OCI-LY7 (cell line): Measurements from ENCODE around the gene SLC20A1. TPM values are rescaled to one million over a fixed set of nuclear protein-coding genes. Genes with fewer than 3 reads are reported as not detected.

Experiments used
- Bru-seq: library from RNA; stranded (reverse); fragments of 400-500 nt; gene quantifications from one replicate; lab custom pipeline; 2021; lab: Mats Ljungman, UMichigan
- BruChase-seq, 2 experiments: library from RNA; stranded (reverse); fragments of 400-500 nt; gene quantifications; one replicate each; lab custom pipeline; 2021; lab: Mats Ljungman, UMichigan
- BruUV-seq: library from RNA; stranded (reverse); fragments of 400-500 nt; replicated peaks from 2 replicates; lab custom pipeline; 2021; lab: Mats Ljungman, UMichigan
- CTCF ChIA-PET: fragments of 300-600 bp; sonication (Branson Sonifier 250); formaldehyde crosslinking; loops from one replicate; lab custom pipeline; 2022; ENCODE audit warnings: antibody characterized with exemption; ENCODE audit not compliant: unreplicated experiment; lab: Charles Lee
- POLR2A ChIA-PET: fragments of 300-600 bp; sonication (Branson Sonifier 250); formaldehyde crosslinking; loops from one replicate; lab custom pipeline; 2022; ENCODE audit warnings: antibody characterized with exemption; lab: Charles Lee
- DNase-seq: peaks from one replicate; pipeline ENCODE4 v3.0.0-alpha.2; 2015; ENCODE audit warnings: low spot score
- H2AFZ ChIP-seq: fragments of 200-600 bp; sonication (generic), shearing (Covaris generic); 2 replicates; pipeline ENCODE4 v1.6.1; 2014; ENCODE audit warnings: mild to moderate bottlenecking, antibody characterized with exemption, low read length, moderate library complexity
- H3K27ac ChIP-seq: fragments of 200-600 bp; sonication (generic); 2 replicates; pipeline ENCODE4 v1.5.1; 2014; ENCODE audit warnings: mixed run types, low read depth, mild to moderate bottlenecking, moderate library complexity, low read length, inconsistent platforms; ENCODE audit not compliant: poor library complexity, severe bottlenecking
- H3K36me3 ChIP-seq: fragments of 200-600 bp; sonication (generic); 2 replicates; pipeline ENCODE4 v1.6.1; 2014; ENCODE audit warnings: mild to moderate bottlenecking, antibody characterized with exemption, low read length, moderate library complexity, mixed read lengths; ENCODE audit not compliant: insufficient read depth
- H3K4me1 ChIP-seq: fragments of 200-600 bp; sonication (generic); 2 replicates; pipeline ENCODE4 v1.5.1; 2014; ENCODE audit warnings: mild to moderate bottlenecking, low read length; ENCODE audit not compliant: insufficient read depth, poor library complexity, severe bottlenecking
- H3K4me2 ChIP-seq: fragments of 200-600 bp; sonication (generic); 2 replicates; pipeline ENCODE4 v1.6.1; 2014; ENCODE audit warnings: mild to moderate bottlenecking, low read length
- H3K4me3 ChIP-seq: fragments of 200-600 bp; sonication (generic); 2 replicates; pipeline ENCODE4 v1.5.1; 2014; ENCODE audit warnings: mild to moderate bottlenecking, low read depth, low read length; ENCODE audit not compliant: poor library complexity, severe bottlenecking
- H3K79me2 ChIP-seq: fragments of 200-600 bp; sonication (generic); 2 replicates; pipeline ENCODE4 v1.6.1; 2016; ENCODE audit warnings: low read depth, mild to moderate bottlenecking, low read length, moderate library complexity, mixed read lengths; ENCODE audit not compliant: insufficient read depth
- H3K9me2 ChIP-seq: fragments of 200-600 bp; sonication (generic); 2 replicates; pipeline ENCODE4 v1.6.1; 2016; ENCODE audit warnings: mild to moderate bottlenecking, low read length, mixed read lengths; ENCODE audit not compliant: insufficient read depth
- H3K9me3 ChIP-seq: fragments of 200-600 bp; sonication (generic); 2 replicates; pipeline ENCODE4 v1.6.1; 2014; ENCODE audit warnings: mild to moderate bottlenecking, mixed run types, low read length, mixed read lengths
- H4K20me1 ChIP-seq: fragments of 200-600 bp; sonication (generic); 2 replicates; pipeline ENCODE4 v1.6.1; 2014; ENCODE audit warnings: mild to moderate bottlenecking, antibody characterized with exemption, low read length, moderate library complexity, mixed read lengths; ENCODE audit not compliant: insufficient read depth
- CTCF ChIP-seq: fragments of 200-600 bp; sonication (generic); conservative IDR thresholded peaks from 2 replicates; pipeline ENCODE4 v1.5.1; 2014; ENCODE audit warnings: mild to moderate bottlenecking, antibody characterized with exemption, low read length, moderate library complexity, mixed read lengths
- EZH2phosphoT487 ChIP-seq: fragments of 200-600 bp; sonication (generic); IDR thresholded peaks from 2 replicates; pipeline ENCODE4 v1.6.1; 2018; ENCODE audit warnings: low read depth, borderline replicate concordance, mild to moderate bottlenecking, mixed run types, antibody characterized with exemption, low read length, moderate library complexity, mixed read lengths
- intact Hi-C: fragments of 100-400 bp; cut with micrococcal nuclease; formaldehyde crosslinking; loops from one replicate; pipeline ENCODE4 v1.10.0; 2022; ENCODE audit not compliant: unreplicated experiment
- long read RNA-seq: library from polyadenylated mRNA; stranded (forward); transcript quantifications from one replicate; pipeline ENCODE4 v2.0.0, GENCODE V29; 2022
- total RNA-seq, 2 experiments: library from RNA; depleted of rRNA in 1 of 2; stranded (reverse); fragments of >200 nt in 1 of 2; shearing (Covaris generic) in 1 of 2; gene quantifications; 2 replicates each; pipeline ENCODE4 v1.2.3, GENCODE V29; 2014 to 2022

Gene SLC20A1
- total RNA-seq (2014; rRNA removed; shearing (Covaris generic)) (59.7 and 64.8 TPM in 2 replicates), total RNA-seq (2022) (86.1 and 89.5 TPM in 2 replicates), Bru-seq, nascent RNA (percentile 97 among the genes with signal in this experiment), BruChase-seq, experiment 1, labeled RNA remaining after a 6-hour chase (percentile 88 among the genes with signal in this experiment), BruChase-seq, experiment 2, labeled RNA remaining after a 2-hour chase (percentile 97 among the genes with signal in this experiment)
- long read RNA-seq, transcript SLC20A1-201 (11 exons, 3,381 nt) = major isoform, 100 of 149 reads
- long read RNA-seq, partial matches to known transcripts = 21 of 149 reads
- long read RNA-seq, other reads (novel, unspliced or antisense) = 28 of 149 reads

GRCh38 chr2:112645310-112646101 lies at the start of gene SLC20A1:
SLC20A1 (plus strand) TSS chr2:112645939; CDS start chr2:112646829, 890 bp downstream.
- Histone ChIP-seq H3K9me3 (no peaks in the 10 kb centered on the region), H3K36me3 (peaks cover 39% of the 10 kb centered on the region), H3K9me2 (no peaks in the 10 kb centered on the region), H3K79me2 (peaks cover 53% of the 10 kb centered on the region), H2AFZ (peak within 1 kb of the TSS; percentile 87), H3K4me3 (peak within 1 kb of the TSS; percentile 80), H3K4me1 (peaks cover 40% of the 10 kb centered on the region), H3K4me2 (peak within 1 kb of the TSS; percentile 97), H4K20me1 (peaks cover 15% of the 10 kb centered on the region), H3K27ac (peak within 1 kb of the TSS; percentile 75)
- DNase-seq = peak; percentile 95
- POLR2A ChIA-PET = interaction anchor here (0.6 to 1.5 kb wide), 12 partner anchors 9 to 762 kb away, joined by 3 to 4 read pairs (median 3); partner anchors contain the start of gene CKAP2L
- no TSS peak for BruUV-seq
- peak; percentile 60 for TF ChIP-seq CTCF
- TF ChIP-seq EZH2phosphoT487 = no peak
- CTCF ChIA-PET = interaction anchor here (0.9 kb wide), 1 partner anchor 80 kb away, joined by 4 read pairs; no protein-coding TSS in a partner anchor
- intact Hi-C loops = loop anchor here (1.0 to 10.0 kb wide), 5 partner anchors 45 to 761 kb away; partner anchors contain the start of genes ANAPC1, CKAP2L and POLR1B

- H3K4me2 ChIP-seq = no peak overlapping the region
- no peak for DNase-seq
- no TSS peak for BruUV-seq
- TF ChIP-seq EZH2phosphoT487 (no peak), CTCF (no peak)
- H3K4me1 ChIP-seq = no peaks in the 10 kb centered on the region
- ChIA-PET POLR2A (no interaction called here), CTCF (interaction anchor here (0.6 kb wide), 1 partner anchor 23 kb away, joined by 3 read pairs; no protein-coding TSS in a partner anchor)
- intact Hi-C loops = no loop called here
- H3K27ac ChIP-seq = no peak overlapping the region
- H4K20me1 ChIP-seq = no peaks in the 10 kb centered on the region
- H3K9me2 ChIP-seq = no peaks in the 10 kb centered on the region
- H2AFZ ChIP-seq = no peak overlapping the region
- no peaks in the 10 kb centered on the region for H3K36me3 ChIP-seq
- no peak overlapping the region for H3K4me3 ChIP-seq
- no peaks in the 10 kb centered on the region for H3K9me3 ChIP-seq
- no peaks in the 10 kb centered on the region for H3K79me2 ChIP-seq
These were observed 48.0 kb upstream of the SLC20A1 start for GRCh38 chr2:112597537-112598322.
